NCI-H460 (cell line): ENCODE data around the gene SLC25A12. TPM values are rescaled to one million over a fixed set of nuclear protein-coding genes. Genes with fewer than 3 reads are reported as not detected.
"Not testable (repeated sequence)": the region's sequence is repeated elsewhere in the genome, so short reads cannot be mapped to it uniquely, and the experiment has no call there.

ENCODE experiments used
- DNase-seq: peaks from one replicate; pipeline ENCODE4 v3.0.0-alpha.2; 2016; ENCODE audit warnings: low read depth; ENCODE audit errors: extremely low read depth
- polyA plus RNA-seq: library from polyadenylated mRNA; depleted of rRNA; stranded (reverse); fragments of >200 nt; gene quantifications from 2 replicates; pipeline ENCODE4 v1.2.3, GENCODE V29; 2014; cell fraction: nucleus; rRNA removed
- total RNA-seq: library from RNA; depleted of rRNA; stranded (reverse); fragments of >200 nt; shearing (Covaris generic); gene quantifications from 2 replicates; pipeline ENCODE4 v1.2.3, GENCODE V29; 2014; rRNA removed

SLC25A12 gene
- 19.6 and 25.0 TPM in 2 replicates for total RNA-seq
- polyA plus RNA-seq: 23.8 and 38.0 TPM in 2 replicates

- peak; percentile 78 for DNase-seq
Observed at GRCh38 chr2:171893824-171894611, at the start of gene SLC25A12. Gene SLC25A12 (minus strand): TSS chr2:171894244. CDS start chr2:171894214, 30 bp downstream.

- DNase-seq: no peak
Observed at GRCh38 chr2:171941316-171941699, 47.3 kb upstream of the SLC25A12 start.

GRCh38 chr2:171939743-171940071 lies 45.7 kb upstream of the SLC25A12 start:
- no peak for DNase-seq

GRCh38 chr2:171939058-171939742 lies 45.2 kb upstream of the SLC25A12 start:
- no peak for DNase-seq

- no peak for DNase-seq
Observed at GRCh38 chr2:171930385-171930784, 36.3 kb upstream of the SLC25A12 start.

GRCh38 chr2:171924170-171924942 lies 30.3 kb upstream of the SLC25A12 start:
- no peak for DNase-seq

- peak; percentile 7 for DNase-seq
Observed at GRCh38 chr2:171923206-171923605, 29.2 kb upstream of the SLC25A12 start.

- DNase-seq: peak; percentile 97
Observed at GRCh38 chr2:171922230-171923022, 28.4 kb upstream of the SLC25A12 start, which contains the start of gene HAT1. Gene HAT1 (plus strand): TSS chr2:171922461. CDS start chr2:171922501, 40 bp downstream.

GRCh38 chr2:171921970-171922229 lies 27.9 kb upstream of the SLC25A12 start:
- no peak for DNase-seq

- no peak for DNase-seq
Observed at GRCh38 chr2:171919453-171919852, 25.4 kb upstream of the SLC25A12 start.

GRCh38 chr2:171913517-171913916 lies 19.5 kb upstream of the SLC25A12 start:
- DNase-seq: no peak

- DNase-seq: no peak
Observed at GRCh38 chr2:171910494-171910893, 16.4 kb upstream of the SLC25A12 start.

- no peak for DNase-seq
Observed at GRCh38 chr2:171909266-171909665, 15.2 kb upstream of the SLC25A12 start.

- DNase-seq: no peak
Observed at GRCh38 chr2:171908235-171908634, 14.2 kb upstream of the SLC25A12 start.

- no peak for DNase-seq
Observed at GRCh38 chr2:171902840-171903420, 8.9 kb upstream of the SLC25A12 start.

GRCh38 chr2:171899623-171900282 lies 5.7 kb upstream of the SLC25A12 start:
- DNase-seq: not testable (repeated sequence)

- DNase-seq: no peak
Observed at GRCh38 chr2:171895786-171896185, 1.7 kb upstream of the SLC25A12 start.

GRCh38 chr2:171894612-171894947 lies 536 bp upstream of the SLC25A12 start:
- no peak for DNase-seq

- DNase-seq: no peak
Observed at GRCh38 chr2:171893196-171893823, 734 bp downstream of the SLC25A12 start.
